Measurements from ENCODE around the gene FGFR1OP2. TPM values are rescaled to one million over a fixed set of nuclear protein-coding genes. Genes with fewer than 3 reads are reported as not detected.
A peak's percentile ranks its signal among the peaks of the same experiment; 100 is the strongest.

Gene FGFR1OP2
- total RNA-seq, 2 experiments from 2014 or later: 38.5 to 43.1 TPM

DNA sequence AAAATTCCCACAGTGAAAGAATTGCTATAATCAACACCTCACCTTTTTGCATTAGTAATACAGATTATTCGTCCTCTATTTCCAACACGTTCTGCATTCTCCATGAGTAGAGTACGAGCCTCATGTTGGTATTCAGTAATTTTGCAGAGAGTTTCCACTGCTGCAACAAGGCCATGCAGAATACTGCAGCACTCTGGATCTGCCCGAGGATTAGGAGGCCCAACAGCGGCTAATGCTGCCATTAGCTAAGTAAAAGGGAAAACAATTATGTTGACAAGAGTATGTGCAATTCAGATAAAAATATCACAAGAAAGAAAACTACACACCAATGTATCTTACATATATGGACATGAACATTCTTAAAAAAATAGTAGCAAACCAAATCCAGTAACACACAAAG, 9.6 kb upstream of the FGFR1OP2 start:
- no peak for DNase-seq
- ChIA-PET CTCF (interaction anchor here (0.6 to 0.8 kb wide), 2 partner anchors 9 to 31 kb away, joined by 3 to 4 read pairs; no protein-coding TSS in a partner anchor), POLR2A (no interaction called here)
- intact Hi-C loops (cut with DNase I, micrococcal nuclease): no loop called here
- no peak for ATAC-seq
- no peaks in the 10 kb centered on the region for H3K27me3 Mint-ChIP-seq
- H3K36me3 Mint-ChIP-seq (ENCODE audit: low read depth): peaks cover 57% of the 10 kb centered on the region
- H3K9me3 Mint-ChIP-seq (ENCODE audit: low read depth): no peaks in the 10 kb centered on the region
- no peak overlapping the region for H3K27ac Mint-ChIP-seq
- H3K4me1 Mint-ChIP-seq: peaks cover 22% of the 10 kb centered on the region
- no peak overlapping the region for H3K4me3 Mint-ChIP-seq

DNA sequence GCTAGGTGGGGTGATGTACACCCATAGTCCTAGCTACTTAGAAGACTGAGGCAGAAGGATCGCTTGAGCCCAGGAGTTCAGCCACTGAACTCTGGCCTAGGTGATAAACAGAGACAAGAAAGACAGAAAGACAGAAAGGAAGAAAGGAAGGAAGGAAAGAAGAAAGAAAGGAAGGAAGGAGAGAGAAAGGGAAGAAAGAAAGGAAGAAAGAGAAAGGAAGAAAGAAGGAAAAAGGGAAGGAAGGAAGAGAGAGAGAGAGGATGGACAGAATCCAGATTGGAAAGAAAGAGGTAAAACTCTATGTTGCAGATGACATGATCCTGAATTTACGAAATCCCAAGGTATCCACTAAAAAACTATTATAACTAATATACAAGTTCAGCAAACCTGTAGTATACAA, 8.7 kb upstream of the FGFR1OP2 start:
- ChIA-PET POLR2A (no interaction called here), CTCF (no interaction called here)
- no peak overlapping the region for H3K27ac Mint-ChIP-seq
- no peaks in the 10 kb centered on the region for H3K9me3 Mint-ChIP-seq (ENCODE audit: low read depth)
- no peak for ATAC-seq
- intact Hi-C loops (cut with DNase I, micrococcal nuclease): no loop called here
- H3K27me3 Mint-ChIP-seq: no peaks in the 10 kb centered on the region
- DNase-seq: no peak
- no peak overlapping the region for H3K4me3 Mint-ChIP-seq
- H3K36me3 Mint-ChIP-seq (ENCODE audit: low read depth): peaks cover 61% of the 10 kb centered on the region
- H3K4me1 Mint-ChIP-seq: peaks cover 29% of the 10 kb centered on the region

DNA sequence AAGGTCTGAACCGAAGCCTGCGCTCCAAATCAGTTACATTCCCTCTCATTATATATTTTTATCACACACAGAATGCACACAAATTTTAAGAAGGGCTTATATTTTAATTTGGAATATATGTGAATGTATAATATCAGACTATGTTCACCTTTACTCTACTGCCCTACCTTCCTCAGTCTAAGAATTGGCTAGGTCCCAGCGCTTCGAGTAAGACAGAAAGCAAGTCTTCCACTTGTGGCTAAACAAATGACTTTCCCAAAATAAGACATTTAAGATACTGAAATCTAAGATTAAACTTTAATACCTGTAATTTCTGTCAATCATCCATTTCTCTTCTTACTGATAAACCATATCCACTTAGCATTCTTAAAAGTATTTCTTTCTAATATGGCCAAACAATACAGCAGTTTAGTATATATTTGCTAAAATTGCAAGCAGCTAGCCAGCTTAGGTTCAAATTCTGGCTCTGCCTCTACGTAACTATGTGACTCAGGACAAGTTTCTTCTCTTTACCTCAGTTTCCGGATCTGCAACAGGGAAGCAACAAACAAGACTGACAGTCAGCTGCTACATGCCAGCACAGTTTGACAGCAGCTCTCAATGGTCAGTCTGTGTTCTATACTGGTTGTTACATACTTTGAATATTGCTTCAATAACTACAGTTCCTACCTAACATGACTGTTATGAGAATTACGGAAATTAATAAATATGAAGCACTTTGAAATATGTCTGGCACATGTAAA, 2.5 kb upstream of the FGFR1OP2 start:
- no peak for ATAC-seq
- Mint-ChIP-seq H3K4me1 (peaks cover 47% of the 10 kb centered on the region), H3K36me3 (ENCODE audit: low read depth) (peaks cover 35% of the 10 kb centered on the region), H3K9me3 (ENCODE audit: low read depth) (no peaks in the 10 kb centered on the region), H3K4me3 (peak overlapping the region; percentile 98), H3K27me3 (no peaks in the 10 kb centered on the region), H3K27ac (peak overlapping the region; percentile 99)
- POLR2A ChIA-PET: no interaction called here
- DNase-seq: peak; percentile 54
- CTCF ChIA-PET: interaction anchor here (0.9 to 1.2 kb wide), 3 partner anchors 10 to 79 kb away, joined by 3 to 4 read pairs (median 3); no protein-coding TSS in a partner anchor
- intact Hi-C loops (cut with DNase I, micrococcal nuclease): loop anchor here (1.0 to 10.0 kb wide), 5 partner anchors 241 to 1884 kb away; partner anchors contain the start of gene MRPS35 (in 1 of the 2)

DNA sequence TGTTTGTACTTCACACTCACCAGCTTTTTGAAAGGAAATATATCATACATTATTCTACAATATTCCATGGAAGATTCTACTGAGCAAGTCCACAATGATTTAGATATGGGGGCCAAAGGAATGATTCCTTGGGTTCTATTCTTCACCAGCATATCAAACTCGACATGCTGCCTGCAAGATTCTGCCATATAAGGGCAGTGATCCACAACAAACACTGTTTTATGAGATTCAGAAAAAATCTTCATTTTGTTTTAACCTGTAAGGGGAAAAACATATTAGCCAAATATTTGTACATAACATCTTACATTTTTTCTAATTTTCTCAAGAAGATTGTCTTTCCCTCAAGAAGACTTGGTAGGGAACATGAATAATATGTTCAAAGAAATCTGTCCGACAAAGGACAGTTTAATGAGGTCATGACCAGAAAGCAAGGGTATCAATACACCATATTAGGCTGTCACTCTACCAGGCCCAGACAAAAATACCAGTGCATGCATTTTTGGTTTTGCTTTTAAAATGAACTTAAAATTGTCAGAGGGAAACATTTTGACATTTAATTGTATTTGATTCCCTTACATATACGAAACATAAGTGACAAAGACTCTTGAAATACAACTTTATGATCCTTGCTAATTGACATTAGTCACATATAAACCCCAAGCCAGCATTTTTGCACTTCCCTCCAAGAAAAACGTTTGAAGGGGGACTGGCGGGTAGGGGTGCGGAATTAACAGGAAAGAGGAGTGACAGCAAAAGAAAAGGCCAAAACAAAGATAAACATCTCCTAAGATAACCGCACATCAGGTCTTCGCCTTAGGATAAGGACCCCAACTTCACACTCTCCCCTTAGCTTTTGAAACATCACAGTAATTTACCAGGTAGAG, 1.5 kb upstream of the FGFR1OP2 start:
- DNase-seq (peak; percentile 20), ATAC-seq (no peak)
- Mint-ChIP-seq H3K27me3 (no peaks in the 10 kb centered on the region), H3K36me3 (ENCODE audit: low read depth) (peaks cover 30% of the 10 kb centered on the region), H3K4me1 (peaks cover 55% of the 10 kb centered on the region), H3K27ac (peak overlapping the region; percentile 99), H3K4me3 (peak overlapping the region; percentile 98), H3K9me3 (ENCODE audit: low read depth) (no peaks in the 10 kb centered on the region)
- intact Hi-C loops (cut with DNase I, micrococcal nuclease): loop anchor here (1.0 to 10.0 kb wide), 5 partner anchors 240 to 1884 kb away; partner anchors contain the start of gene MRPS35 (in 1 of the 2)
- ChIA-PET CTCF (interaction anchor here (0.6 to 1.2 kb wide), 5 partner anchors 9 to 586 kb away, joined by 3 read pairs; no protein-coding TSS in a partner anchor), POLR2A (interaction anchor here (0.6 kb wide), 1 partner anchor 92 kb away, joined by 3 read pairs; no protein-coding TSS in a partner anchor)

DNA sequence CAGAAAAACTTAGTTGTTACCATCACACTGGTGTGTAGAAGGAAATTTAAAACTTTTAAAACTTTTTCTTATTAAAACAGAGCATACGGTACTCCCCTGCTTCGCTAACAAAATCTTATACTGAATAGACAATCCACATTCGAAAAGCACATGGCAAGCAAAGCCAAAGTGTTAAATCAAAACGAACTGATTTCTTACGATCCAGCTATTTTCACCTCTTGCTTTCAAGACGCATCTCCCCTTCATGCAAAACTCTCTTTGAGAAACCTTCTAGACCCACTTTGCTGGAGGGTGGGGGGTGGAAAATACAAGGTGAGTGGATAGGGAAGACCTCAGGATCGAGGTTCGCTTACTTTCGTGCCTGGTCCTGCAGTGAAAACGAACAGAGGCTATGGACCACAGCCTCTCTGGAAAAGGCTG, 817 bp upstream of the FGFR1OP2 start:
- ATAC-seq: no peak
- peaks cover 25% of the 10 kb centered on the region for H3K36me3 Mint-ChIP-seq (ENCODE audit: low read depth)
- peak overlapping the region; percentile 98 for H3K4me3 Mint-ChIP-seq
- CTCF ChIA-PET: interaction anchor here (0.6 to 1.2 kb wide), 4 partner anchors 9 to 586 kb away, joined by 3 read pairs; no protein-coding TSS in a partner anchor
- no peak for DNase-seq
- no peaks in the 10 kb centered on the region for H3K27me3 Mint-ChIP-seq
- no peaks in the 10 kb centered on the region for H3K9me3 Mint-ChIP-seq (ENCODE audit: low read depth)
- H3K4me1 Mint-ChIP-seq: peaks cover 56% of the 10 kb centered on the region
- POLR2A ChIA-PET: interaction anchor here (0.6 kb wide), 1 partner anchor 92 kb away, joined by 3 read pairs; no protein-coding TSS in a partner anchor
- intact Hi-C loops (cut with DNase I, micrococcal nuclease): loop anchor here (5.0 to 10.0 kb wide), 4 partner anchors 240 to 1885 kb away; partner anchors contain the start of gene MRPS35 (in 1 of the 2)
- peak overlapping the region; percentile 99 for H3K27ac Mint-ChIP-seq

- POLR2A ChIA-PET: interaction anchor here (0.6 kb wide), 1 partner anchor 33 kb away, joined by 12 read pairs; no protein-coding TSS in a partner anchor
- intact Hi-C loops (cut with DNase I, micrococcal nuclease): loop anchor here (1.0 to 10.0 kb wide), 10 partner anchors 9 to 1886 kb away; partner anchors contain the start of genes ITPR2 (in 2 of the 2), TM7SF3 (in 2 of the 2), MED21 (in 1 of the 2) and MRPS35 (in 1 of the 2)
- CTCF ChIA-PET: interaction anchor here (1.2 to 2.2 kb wide), 2 partner anchors 76 to 84 kb away, joined by 6 to 13 read pairs; partner anchors contain the start of genes MED21 and TM7SF3
- peaks cover 17% of the 10 kb centered on the region for H3K36me3 Mint-ChIP-seq (ENCODE audit: low read depth)
- H3K4me3 Mint-ChIP-seq: peak overlapping the region; percentile 98
- H3K9me3 Mint-ChIP-seq (ENCODE audit: low read depth): no peaks in the 10 kb centered on the region
- H3K27ac Mint-ChIP-seq: peak overlapping the region; percentile 99
- no peak for DNase-seq
- no peaks in the 10 kb centered on the region for H3K27me3 Mint-ChIP-seq
- H3K4me1 Mint-ChIP-seq: peaks cover 57% of the 10 kb centered on the region
- ATAC-seq: peak; percentile 6
Observed at GRCh38 chr12:26938701-26939062, 412 bp downstream of the FGFR1OP2 start.

GRCh38 chr12:26939192-26939832, 1.0 kb downstream of the FGFR1OP2 start:
- ChIA-PET CTCF (interaction anchor here (1.2 to 2.2 kb wide), 2 partner anchors 75 to 83 kb away, joined by 6 to 13 read pairs; partner anchors contain the start of genes MED21 and TM7SF3), POLR2A (no interaction called here)
- ATAC-seq: no peak
- Mint-ChIP-seq H3K4me3 (peak overlapping the region; percentile 98), H3K4me1 (peaks cover 58% of the 10 kb centered on the region), H3K36me3 (ENCODE audit: low read depth) (peaks cover 20% of the 10 kb centered on the region), H3K27ac (peak overlapping the region; percentile 99), H3K27me3 (no peaks in the 10 kb centered on the region), H3K9me3 (ENCODE audit: low read depth) (no peaks in the 10 kb centered on the region)
- peak; percentile 18 for DNase-seq
- intact Hi-C loops (cut with DNase I, micrococcal nuclease): loop anchor here (1.0 to 10.0 kb wide), 7 partner anchors 8 to 1887 kb away; partner anchors contain the start of genes MED21 (in 1 of the 2) and MRPS35 (in 1 of the 2)

GRCh38 chr12:26939953-26940352, 1.7 kb downstream of the FGFR1OP2 start:
- peak overlapping the region; percentile 47 for H3K27ac Mint-ChIP-seq
- intact Hi-C loops (cut with DNase I, micrococcal nuclease): loop anchor here (1.0 to 10.0 kb wide), 7 partner anchors 7 to 1888 kb away; partner anchors contain the start of genes MED21 (in 1 of the 2) and MRPS35 (in 1 of the 2)
- ATAC-seq: no peak
- H3K36me3 Mint-ChIP-seq (ENCODE audit: low read depth): peaks cover 14% of the 10 kb centered on the region
- H3K4me1 Mint-ChIP-seq: peaks cover 55% of the 10 kb centered on the region
- H3K9me3 Mint-ChIP-seq (ENCODE audit: low read depth): no peaks in the 10 kb centered on the region
- ChIA-PET CTCF (interaction anchor here (1.2 to 2.2 kb wide), 2 partner anchors 74 to 83 kb away, joined by 6 to 13 read pairs; partner anchors contain the start of genes MED21 and TM7SF3), POLR2A (no interaction called here)
- no peaks in the 10 kb centered on the region for H3K27me3 Mint-ChIP-seq
- DNase-seq: no peak
- peak overlapping the region; percentile 98 for H3K4me3 Mint-ChIP-seq

GRCh38 chr12:26940516-26941214, 2.4 kb downstream of the FGFR1OP2 start:
- H3K27me3 Mint-ChIP-seq: no peaks in the 10 kb centered on the region
- no peaks in the 10 kb centered on the region for H3K9me3 Mint-ChIP-seq (ENCODE audit: low read depth)
- ATAC-seq (no peak), DNase-seq (peak; percentile 38)
- intact Hi-C loops (cut with DNase I, micrococcal nuclease): loop anchor here (1.0 kb wide), 1 partner anchor 32 kb away; no protein-coding TSS in a partner anchor
- CTCF ChIA-PET: interaction anchor here (1.5 kb wide), 1 partner anchor 31 kb away, joined by 4 read pairs; no protein-coding TSS in a partner anchor
- H3K4me3 Mint-ChIP-seq: peak overlapping the region; percentile 98
- peaks cover 10% of the 10 kb centered on the region for H3K36me3 Mint-ChIP-seq (ENCODE audit: low read depth)
- peaks cover 51% of the 10 kb centered on the region for H3K4me1 Mint-ChIP-seq
- peak overlapping the region; percentile 93 for H3K27ac Mint-ChIP-seq
- POLR2A ChIA-PET: no interaction called here

GRCh38 chr12:26941215-26941594, 2.9 kb downstream of the FGFR1OP2 start:
- Mint-ChIP-seq H3K4me3 (peak overlapping the region; percentile 98), H3K36me3 (ENCODE audit: low read depth) (peaks cover 15% of the 10 kb centered on the region), H3K27me3 (no peaks in the 10 kb centered on the region), H3K27ac (peak overlapping the region; percentile 93), H3K4me1 (peaks cover 50% of the 10 kb centered on the region), H3K9me3 (ENCODE audit: low read depth) (peaks cover 4% of the 10 kb centered on the region)
- DNase-seq (no peak), ATAC-seq (no peak)
- ChIA-PET POLR2A (no interaction called here), CTCF (interaction anchor here (1.5 kb wide), 1 partner anchor 31 kb away, joined by 4 read pairs; no protein-coding TSS in a partner anchor)
- intact Hi-C loops (cut with DNase I, micrococcal nuclease): loop anchor here (1.0 kb wide), 1 partner anchor 31 kb away; no protein-coding TSS in a partner anchor

Measured in activated CD4-positive, alpha-beta T cell treated with anti-CD3 and anti-CD28 coated beads for 36 hours (primary cell).